Measurements from ENCODE around the gene LGALS8. TPM values are rescaled to one million over a fixed set of nuclear protein-coding genes. Genes with fewer than 3 reads are reported as not detected.

The LGALS8 gene
- total RNA-seq, 6 donors from 2014 or later, result 56.2 to 225 (median 75.2) TPM

GRCh38 chr1:236507022-236507700 lies 16.6 kb upstream of the LGALS8 start:
- Histone ChIP-seq H3K9me3 (no peaks in the 10 kb centered on the region), H3K27me3 (no peaks in the 10 kb centered on the region), H3K4me3 (no peak overlapping the region), H3K4me1 (peaks cover 8 to 11% (median 9%) of the 10 kb centered on the region in 4 donors), H3K27ac (no peak overlapping the region), H3K36me3 (no peaks in the 10 kb centered on the region)
- TF ChIP-seq POLR2AphosphoS5 (IDR thresholded peaks at IDR 0.05), result no peak
- TF ChIP-seq CTCF (IDR thresholded peaks at IDR 0.05), result no peak
- no peak for TF ChIP-seq EP300 (IDR thresholded peaks at IDR 0.05)
- no peak for TF ChIP-seq POLR2A (IDR thresholded peaks at IDR 0.05)
- ATAC-seq (ENCODE audit: low FRiP score in 2 of 2), result peak in 1 of 2 donors; percentile 71
- WGBS, 2 donors, result 53 to 72% methylated on average over 5 of the region's 5 CpGs
- no peak for DNase-seq

- ATAC-seq (ENCODE audit: low FRiP score in 2 of 2) (no peak), DNase-seq (no peak)
- Histone ChIP-seq H3K27ac (no peak overlapping the region), H3K4me1 (no peaks in the 10 kb centered on the region), H3K36me3 (no peaks in the 10 kb centered on the region), H3K4me3 (no peak overlapping the region), H3K27me3 (no peaks in the 10 kb centered on the region), H3K9me3 (no peaks in the 10 kb centered on the region)
- no peak for TF ChIP-seq CTCF (IDR thresholded peaks at IDR 0.05)
- TF ChIP-seq POLR2A (IDR thresholded peaks at IDR 0.05), result no peak
- TF ChIP-seq EP300 (IDR thresholded peaks at IDR 0.05), result no peak
- TF ChIP-seq POLR2AphosphoS5 (IDR thresholded peaks at IDR 0.05), result no peak
- 54 to 79% methylated on average over 6 of the region's 6 CpGs for WGBS, 2 donors
These were observed 15.2 kb upstream of the LGALS8 start for GRCh38 chr1:236508593-236509027.

- no peak for ATAC-seq (ENCODE audit: low FRiP score in 2 of 2)
These were observed 14.6 kb upstream of the LGALS8 start for GRCh38 chr1:236509203-236509602.

GRCh38 chr1:236509647-236510401 lies 14.0 kb upstream of the LGALS8 start:
- ATAC-seq (ENCODE audit: low FRiP score in 2 of 2) (no peak), DNase-seq (no peak)
- Histone ChIP-seq H3K9me3 (no peaks in the 10 kb centered on the region), H3K4me1 (no peaks in the 10 kb centered on the region), H3K4me3 (no peak overlapping the region), H3K27ac (no peak overlapping the region), H3K36me3 (no peaks in the 10 kb centered on the region), H3K27me3 (no peaks in the 10 kb centered on the region)
- WGBS, 2 donors, result 89% methylated on average over 8 of the region's 8 CpGs
- TF ChIP-seq EP300 (IDR thresholded peaks at IDR 0.05) (no peak), CTCF (IDR thresholded peaks at IDR 0.05) (no peak), POLR2A (IDR thresholded peaks at IDR 0.05) (no peak), POLR2AphosphoS5 (IDR thresholded peaks at IDR 0.05) (no peak)

More at GRCh38 chr1:236509203-236509602, 14.6 kb upstream of the LGALS8 start:
- Histone ChIP-seq H3K36me3 (no peaks in the 10 kb centered on the region), H3K4me3 (no peak overlapping the region), H3K27ac (no peak overlapping the region), H3K4me1 (no peaks in the 10 kb centered on the region), H3K27me3 (no peaks in the 10 kb centered on the region), H3K9me3 (no peaks in the 10 kb centered on the region)
- WGBS, 2 donors, result 83 to 92% methylated on average over 1 of the region's 1 CpG
- DNase-seq, result no peak
- TF ChIP-seq CTCF (IDR thresholded peaks at IDR 0.05), result no peak
- TF ChIP-seq EP300 (IDR thresholded peaks at IDR 0.05), result no peak
- no peak for TF ChIP-seq POLR2AphosphoS5 (IDR thresholded peaks at IDR 0.05)
- TF ChIP-seq POLR2A (IDR thresholded peaks at IDR 0.05), result no peak
